OCI-LY3 (cell line): Measurements from ENCODE around the gene LAMC2.

Experiments used
- EZH2phosphoT487 ChIP-seq: fragments of 200-600 bp; shearing (Covaris generic); IDR thresholded peaks from 2 replicates; pipeline ENCODE4 v1.6.1; 2018; ENCODE audit warnings: antibody characterized with exemption, mixed run types, low read depth
- TF ChIP-seq, protein P1 (sequence below): fragments of 200-600, 300-600 bp; sonication (generic); IDR thresholded peaks from 2 replicates; pipeline ENCODE4 v1.5.1; 2014; ENCODE audit warnings: antibody characterized with exemption, low read length, low read depth

DNA sequence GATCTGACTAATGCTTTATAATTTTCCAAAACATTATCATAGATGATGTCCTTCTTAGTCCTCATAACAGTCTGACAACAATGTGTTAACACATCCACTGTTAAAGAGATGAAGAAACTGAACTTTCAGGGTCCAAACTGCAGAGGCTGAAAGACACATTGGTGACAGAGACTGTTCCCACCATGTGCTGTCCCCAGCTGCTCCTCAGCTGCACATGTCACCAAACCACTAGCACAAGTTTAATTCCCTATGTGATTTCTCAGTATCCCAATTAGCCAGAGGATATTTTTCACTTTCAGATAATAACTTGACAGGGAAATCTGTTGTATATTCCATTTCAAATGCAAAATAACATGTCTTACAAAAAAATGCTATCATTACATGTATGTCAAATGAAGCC is 24.6 kb downstream of the LAMC2 start:
- TF ChIP-seq, protein P1, sequence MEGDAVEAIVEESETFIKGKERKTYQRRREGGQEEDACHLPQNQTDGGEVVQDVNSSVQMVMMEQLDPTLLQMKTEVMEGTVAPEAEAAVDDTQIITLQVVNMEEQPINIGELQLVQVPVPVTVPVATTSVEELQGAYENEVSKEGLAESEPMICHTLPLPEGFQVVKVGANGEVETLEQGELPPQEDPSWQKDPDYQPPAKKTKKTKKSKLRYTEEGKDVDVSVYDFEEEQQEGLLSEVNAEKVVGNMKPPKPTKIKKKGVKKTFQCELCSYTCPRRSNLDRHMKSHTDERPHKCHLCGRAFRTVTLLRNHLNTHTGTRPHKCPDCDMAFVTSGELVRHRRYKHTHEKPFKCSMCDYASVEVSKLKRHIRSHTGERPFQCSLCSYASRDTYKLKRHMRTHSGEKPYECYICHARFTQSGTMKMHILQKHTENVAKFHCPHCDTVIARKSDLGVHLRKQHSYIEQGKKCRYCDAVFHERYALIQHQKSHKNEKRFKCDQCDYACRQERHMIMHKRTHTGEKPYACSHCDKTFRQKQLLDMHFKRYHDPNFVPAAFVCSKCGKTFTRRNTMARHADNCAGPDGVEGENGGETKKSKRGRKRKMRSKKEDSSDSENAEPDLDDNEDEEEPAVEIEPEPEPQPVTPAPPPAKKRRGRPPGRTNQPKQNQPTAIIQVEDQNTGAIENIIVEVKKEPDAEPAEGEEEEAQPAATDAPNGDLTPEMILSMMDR, result no peak
- no peak for TF ChIP-seq EZH2phosphoT487
